Activated CD4-positive, alpha-beta T cell treated with anti-CD3 and anti-CD28 coated beads for 36 hours (primary cell): Measurements from ENCODE around the gene C12orf60. TPM values are rescaled to one million over a fixed set of nuclear protein-coding genes. Genes with fewer than 3 reads are reported as not detected.
A peak's percentile ranks its signal among the peaks of the same experiment; 100 is the strongest.

ENCODE experiments used
- ATAC-seq: fragments of 200-7000 bp; cut with Tn5 transposase; one replicate; pipeline ENCODE4 v1.10.0; 2021; ENCODE audit warnings: mild to moderate bottlenecking, moderate library complexity
- CTCF ChIA-PET: fragments of 350-600 bp; sonication (Branson Sonifier 250); formaldehyde crosslinking; loops from one replicate; lab custom pipeline; 2021; ENCODE audit warnings: antibody characterized with exemption; lab: Charles Lee
- POLR2A ChIA-PET: fragments of 350-600 bp; sonication (Branson Sonifier 250); formaldehyde crosslinking; loops from one replicate; lab custom pipeline; 2021; ENCODE audit warnings: antibody characterized with exemption, inconsistent platforms; lab: Charles Lee
- DNase-seq: peaks from one replicate; pipeline ENCODE4 v3.0.0-alpha.2; 2020
- H3K27ac Mint-ChIP-seq: one replicate; pipeline ENCODE4 v1.8.0; 2021; ENCODE audit warnings: mixed read lengths
- H3K27me3 Mint-ChIP-seq: one replicate; pipeline ENCODE4 v1.8.0; 2021; ENCODE audit warnings: mixed read lengths
- H3K36me3 Mint-ChIP-seq: one replicate; pipeline ENCODE4 v1.8.0; 2021; ENCODE audit warnings: low read depth, mixed read lengths
- H3K4me1 Mint-ChIP-seq: one replicate; pipeline ENCODE4 v1.8.0; 2021; ENCODE audit warnings: mixed read lengths
- H3K4me3 Mint-ChIP-seq: one replicate; pipeline ENCODE4 v1.8.0; 2021; ENCODE audit warnings: mild to moderate bottlenecking, moderate library complexity, mixed read lengths
- H3K9me3 Mint-ChIP-seq: one replicate; pipeline ENCODE4 v1.8.0; 2021; ENCODE audit warnings: low read depth, mixed read lengths
- intact Hi-C, 2 experiments: fragments of 100-400 bp; cut with DNase I in 1 of 2; cut with micrococcal nuclease in 1 of 2; formaldehyde crosslinking; loops; one replicate each; pipeline versions ENCODE4 v1.14.2 to v1.15.1; 2022 to 2024; cut with DNase I, micrococcal nuclease
- total RNA-seq, 2 experiments: library from RNA; stranded (reverse); gene quantifications; one replicate each; pipeline ENCODE4 v1.2.3, GENCODE V29; 2021

The C12orf60 gene
- total RNA-seq, 2 experiments from 2014 or later: 2.9 to 3.0 TPM

- no peak overlapping the region for H3K4me3 Mint-ChIP-seq
- peaks cover 33% of the 10 kb centered on the region for H3K4me1 Mint-ChIP-seq
- H3K9me3 Mint-ChIP-seq: no peaks in the 10 kb centered on the region
- CTCF ChIA-PET: interaction anchor here (0.7 to 5.6 kb wide), 6 partner anchors 20 to 134 kb away, joined by 3 to 38 read pairs (median 4); a partner anchor contains a TSS
- H3K27me3 Mint-ChIP-seq: no peaks in the 10 kb centered on the region
- POLR2A ChIA-PET: interaction anchor here (1.2 to 2.2 kb wide), 3 partner anchors 19 to 33 kb away, joined by 3 to 24 read pairs (median 16); a partner anchor contains a TSS
- DNase-seq (no peak), ATAC-seq (peak; percentile 1)
- no peak overlapping the region for H3K27ac Mint-ChIP-seq
- intact Hi-C loops: loop anchor here (1.0 to 10.0 kb wide), 9 partner anchors 29 to 1081 kb away; partner anchors contain the start of genes ARHGDIB (in 2 of the 2) and STRAP (in 2 of the 2)
- H3K36me3 Mint-ChIP-seq: peaks cover 13% of the 10 kb centered on the region
Observed at GRCh38 chr12:14803830-14804160, 325 bp downstream of the C12orf60 start.

DNA sequence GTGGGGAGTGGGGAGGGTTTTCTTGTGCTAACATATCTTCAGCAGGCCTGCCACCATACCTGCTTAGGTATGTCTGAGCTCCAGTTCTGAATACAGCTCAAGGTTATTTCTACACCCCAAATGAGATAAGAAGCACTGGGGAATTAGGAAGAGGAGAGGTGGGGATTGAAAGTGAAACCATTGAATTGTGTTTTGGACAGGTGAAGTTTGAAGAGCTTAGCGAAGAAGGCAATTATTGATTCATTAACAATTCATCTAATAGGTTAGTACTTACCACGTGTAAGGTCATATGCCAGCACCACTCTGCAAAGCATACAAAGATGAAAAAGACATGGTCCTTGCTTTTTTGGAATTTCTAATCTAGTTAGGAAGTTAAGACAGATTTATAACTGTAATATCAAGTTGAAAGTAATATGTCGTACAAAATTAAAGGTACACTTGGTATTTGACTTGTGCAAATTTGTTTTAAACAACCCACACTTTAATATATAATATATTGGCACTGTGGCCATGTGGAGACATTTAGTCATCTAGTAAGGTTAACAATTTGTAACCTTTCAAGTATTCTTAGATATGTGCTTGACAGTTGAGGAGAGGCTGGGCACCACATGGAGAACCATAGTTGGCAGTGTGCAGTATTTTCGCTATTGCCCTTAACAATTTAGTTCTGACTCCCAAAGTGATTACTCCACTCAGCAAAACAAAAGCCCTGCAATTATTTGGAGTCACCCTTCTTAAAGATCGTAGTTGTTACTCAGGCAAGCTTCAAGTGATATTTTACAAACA is 6.9 kb downstream of the C12orf60 start:
- Mint-ChIP-seq H3K4me1 (peaks cover 16% of the 10 kb centered on the region), H3K36me3 (no peaks in the 10 kb centered on the region), H3K27me3 (no peaks in the 10 kb centered on the region), H3K4me3 (no peak overlapping the region), H3K27ac (no peak overlapping the region), H3K9me3 (no peaks in the 10 kb centered on the region)
- DNase-seq (no peak), ATAC-seq (no peak)
- ChIA-PET CTCF (interaction anchor here (0.6 to 2.9 kb wide), 11 partner anchors 11 to 1688 kb away, joined by 3 to 15 read pairs (median 3); partner anchors contain the start of gene RERG), POLR2A (interaction anchor here (0.8 kb wide), 1 partner anchor 36 kb away, joined by 4 read pairs; a partner anchor contains a TSS)
- intact Hi-C loops: no loop called here

- ChIA-PET POLR2A (no interaction called here), CTCF (interaction anchor here (0.9 to 2.9 kb wide), 7 partner anchors 17 to 410 kb away, joined by 3 to 15 read pairs (median 3); partner anchors contain the start of gene RERG)
- DNase-seq: peak; percentile 18
- no peak for ATAC-seq
- intact Hi-C loops: no loop called here
- Mint-ChIP-seq H3K9me3 (no peaks in the 10 kb centered on the region), H3K4me3 (no peak overlapping the region), H3K27me3 (no peaks in the 10 kb centered on the region), H3K36me3 (no peaks in the 10 kb centered on the region), H3K4me1 (peaks cover 12% of the 10 kb centered on the region), H3K27ac (no peak overlapping the region)
Observed at GRCh38 chr12:14810953-14811483, 7.5 kb downstream of the C12orf60 start.

- Mint-ChIP-seq H3K4me1 (peaks cover 12% of the 10 kb centered on the region), H3K27ac (no peak overlapping the region), H3K4me3 (no peak overlapping the region), H3K36me3 (no peaks in the 10 kb centered on the region), H3K27me3 (no peaks in the 10 kb centered on the region), H3K9me3 (no peaks in the 10 kb centered on the region)
- no peak for DNase-seq
- ChIA-PET CTCF (interaction anchor here (0.9 to 2.9 kb wide), 5 partner anchors 17 to 410 kb away, joined by 3 to 15 read pairs (median 3); partner anchors contain the start of gene RERG), POLR2A (no interaction called here)
- intact Hi-C loops: no loop called here
- no peak for ATAC-seq
Observed at GRCh38 chr12:14811486-14811885, 8.0 kb downstream of the C12orf60 start.

DNA sequence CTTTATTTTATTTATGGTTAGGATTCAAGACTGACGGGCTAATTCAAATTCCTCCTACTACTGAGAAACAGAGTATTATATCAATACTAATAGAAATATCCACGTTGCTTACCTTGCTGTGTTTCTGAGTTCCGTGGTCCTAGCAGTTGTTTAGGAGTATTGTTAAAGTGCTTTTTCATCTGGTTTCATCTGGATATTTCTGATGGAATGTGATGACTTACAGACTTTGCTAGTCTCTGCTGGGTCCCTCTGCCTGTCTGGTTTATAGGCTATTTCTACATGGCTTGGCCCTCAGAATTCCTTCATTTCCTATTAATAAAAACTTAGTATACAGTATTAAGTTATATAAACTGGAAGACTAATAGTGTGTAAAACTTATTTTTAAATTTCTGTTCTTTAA is 10.5 kb downstream of the C12orf60 start, which contains the start of gene SMCO3:
SMCO3 (minus strand) TSS at position 169 of the 400 bp plus-strand sequence. CDS start 7,502 bp downstream, outside the sequence.
- H3K4me3 Mint-ChIP-seq: no peak within 1 kb of the TSS
- no peak for ATAC-seq
- POLR2A ChIA-PET: no interaction called here
- DNase-seq: no peak
- no peak within 1 kb of the TSS for H3K27ac Mint-ChIP-seq
- peaks cover 3% of the 10 kb centered on the region for H3K27me3 Mint-ChIP-seq
- intact Hi-C loops: no loop called here
- H3K9me3 Mint-ChIP-seq: no peaks in the 10 kb centered on the region
- CTCF ChIA-PET: interaction anchor here (0.8 to 1.4 kb wide), 2 partner anchors 9 to 14 kb away, joined by 3 to 4 read pairs; no protein-coding TSS in a partner anchor
- no peaks in the 10 kb centered on the region for H3K36me3 Mint-ChIP-seq
- peaks cover 12% of the 10 kb centered on the region for H3K4me1 Mint-ChIP-seq

DNA sequence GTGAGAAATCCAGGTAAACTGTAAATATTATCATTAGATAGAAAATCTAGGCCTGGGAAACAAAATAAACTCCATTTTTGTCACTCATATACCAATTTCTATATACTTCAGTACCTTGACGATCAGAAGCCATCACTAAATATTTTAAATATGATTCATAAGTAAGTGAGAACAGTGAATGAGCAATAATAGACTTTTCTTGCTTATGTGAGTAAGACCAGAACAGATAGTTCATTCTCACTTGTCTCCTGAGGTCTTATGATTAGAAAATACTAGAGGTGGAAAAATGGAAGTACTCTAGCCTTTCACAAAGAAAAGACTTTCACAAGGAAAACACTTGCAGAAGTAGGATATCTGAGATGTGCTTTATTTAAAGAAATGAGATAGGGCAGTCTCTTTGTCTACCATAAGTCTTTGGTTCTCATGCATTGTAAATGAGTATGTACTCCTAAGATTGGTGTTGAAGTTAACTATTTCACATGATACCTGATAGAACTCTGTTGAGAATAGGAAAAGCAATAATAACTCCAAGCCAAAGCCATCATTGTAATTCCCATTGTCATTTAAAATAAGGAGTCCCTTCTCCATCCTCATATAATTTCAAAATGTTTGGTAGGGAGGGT is 20.7 kb downstream of the C12orf60 start:
- Mint-ChIP-seq H3K36me3 (no peaks in the 10 kb centered on the region), H3K4me1 (peaks cover 23% of the 10 kb centered on the region), H3K9me3 (no peaks in the 10 kb centered on the region), H3K27me3 (no peaks in the 10 kb centered on the region), H3K4me3 (no peak overlapping the region), H3K27ac (no peak overlapping the region)
- intact Hi-C loops: loop anchor here in 1 of 2 experiments (2.0 kb wide), 1 partner anchor 53 kb away; a partner anchor contains a TSS
- CTCF ChIA-PET: interaction anchor here (0.8 to 1.1 kb wide), 2 partner anchors 21 to 244 kb away, joined by 3 read pairs; no protein-coding TSS in a partner anchor
- POLR2A ChIA-PET: no interaction called here
- DNase-seq: no peak
- ATAC-seq: peak; percentile 90

DNA sequence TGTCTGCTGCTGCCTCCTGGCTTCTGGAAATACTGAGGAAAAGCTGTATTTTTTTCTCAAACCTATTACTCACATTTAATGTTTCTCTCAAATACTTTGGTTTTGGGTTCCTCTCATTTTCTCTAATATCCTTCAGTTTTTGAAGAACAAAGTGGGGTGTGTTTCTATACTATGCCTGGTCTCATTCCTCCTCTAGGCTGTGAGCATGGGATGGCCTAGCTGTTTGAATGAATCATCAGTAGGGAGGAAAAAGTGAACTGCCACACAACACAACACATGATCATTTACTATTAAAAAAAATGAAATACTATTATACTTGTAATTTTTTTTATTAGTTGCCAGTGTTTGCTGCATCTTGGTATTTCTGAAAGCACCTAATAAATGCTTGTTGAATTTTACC is 21.8 kb downstream of the C12orf60 start:
- intact Hi-C loops: loop anchor here in 1 of 2 experiments (2.0 kb wide), 1 partner anchor 54 kb away; a partner anchor contains a TSS
- ChIA-PET CTCF (interaction anchor here (0.7 kb wide), 1 partner anchor 50 kb away, joined by 3 read pairs; no protein-coding TSS in a partner anchor), POLR2A (no interaction called here)
- no peaks in the 10 kb centered on the region for H3K9me3 Mint-ChIP-seq
- DNase-seq (no peak), ATAC-seq (no peak)
- H3K4me3 Mint-ChIP-seq: no peak overlapping the region
- no peaks in the 10 kb centered on the region for H3K27me3 Mint-ChIP-seq
- H3K36me3 Mint-ChIP-seq: no peaks in the 10 kb centered on the region
- no peak overlapping the region for H3K27ac Mint-ChIP-seq
- peaks cover 23% of the 10 kb centered on the region for H3K4me1 Mint-ChIP-seq

- Mint-ChIP-seq H3K4me1 (peaks cover 23% of the 10 kb centered on the region), H3K27me3 (no peaks in the 10 kb centered on the region), H3K27ac (no peak overlapping the region), H3K4me3 (no peak overlapping the region), H3K9me3 (no peaks in the 10 kb centered on the region), H3K36me3 (no peaks in the 10 kb centered on the region)
- intact Hi-C loops: no loop called here
- DNase-seq (no peak), ATAC-seq (no peak)
- CTCF ChIA-PET: interaction anchor here (0.6 kb wide), 1 partner anchor 167 kb away, joined by 3 read pairs; no protein-coding TSS in a partner anchor
- POLR2A ChIA-PET: no interaction called here
Observed at GRCh38 chr12:14826491-14826890, 23.0 kb downstream of the C12orf60 start.

DNA sequence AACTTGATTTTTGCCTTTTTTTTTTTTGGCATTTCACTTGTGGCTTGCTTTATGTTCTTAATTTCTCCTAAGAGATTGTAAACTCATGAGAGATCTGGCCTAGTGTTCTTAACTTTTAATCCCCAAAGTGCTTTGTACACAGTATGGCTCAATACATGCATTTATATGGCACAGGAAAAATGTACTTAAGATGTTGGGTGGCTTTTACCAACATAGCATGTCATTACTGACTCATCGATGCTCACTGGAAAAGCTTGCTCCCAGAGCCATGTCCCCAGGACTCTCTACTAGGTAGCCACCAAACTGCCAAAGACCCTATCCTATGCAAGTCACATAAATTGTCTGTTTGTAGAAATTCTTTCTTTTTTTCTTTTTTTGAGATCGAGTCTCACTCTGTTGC is 23.6 kb downstream of the C12orf60 start:
- Mint-ChIP-seq H3K9me3 (no peaks in the 10 kb centered on the region), H3K27ac (no peak overlapping the region), H3K4me3 (no peak overlapping the region), H3K36me3 (no peaks in the 10 kb centered on the region), H3K27me3 (no peaks in the 10 kb centered on the region), H3K4me1 (peaks cover 23% of the 10 kb centered on the region)
- POLR2A ChIA-PET: no interaction called here
- intact Hi-C loops: no loop called here
- CTCF ChIA-PET: interaction anchor here (0.6 kb wide), 1 partner anchor 167 kb away, joined by 3 read pairs; no protein-coding TSS in a partner anchor
- DNase-seq (no peak), ATAC-seq (no peak)

- ATAC-seq: peak; percentile 60
- intact Hi-C loops: no loop called here
- CTCF ChIA-PET: interaction anchor here (0.6 to 1.7 kb wide), 7 partner anchors 10 to 392 kb away, joined by 3 to 5 read pairs (median 4); partner anchors contain the start of genes RERG and SMCO3
Observed at GRCh38 chr12:14828892-14829291, 25.4 kb downstream of the C12orf60 start.

DNA sequence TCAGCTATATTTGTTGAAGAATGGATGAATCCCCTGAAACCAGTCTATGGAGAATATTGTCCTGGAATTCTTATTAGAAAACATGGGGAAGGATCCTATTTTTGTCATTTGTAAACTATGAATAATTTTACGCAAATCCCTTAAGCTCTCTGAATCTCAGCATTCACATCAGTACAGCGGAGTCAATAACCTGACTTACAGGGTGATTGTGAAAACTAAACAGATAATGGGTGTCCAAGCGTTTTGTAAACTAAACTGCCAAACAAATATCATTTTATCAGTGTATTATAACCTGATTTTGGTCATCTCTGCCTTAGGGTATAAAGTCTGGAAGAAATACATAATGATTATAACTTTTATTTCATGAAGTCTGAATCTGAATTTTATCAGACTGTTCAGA is 29.9 kb downstream of the C12orf60 start:
- ATAC-seq (no peak), DNase-seq (no peak)
- ChIA-PET POLR2A (no interaction called here), CTCF (interaction anchor here (0.9 kb wide), 1 partner anchor 11 kb away, joined by 3 read pairs; no protein-coding TSS in a partner anchor)
- H3K27me3 Mint-ChIP-seq: peaks cover 15% of the 10 kb centered on the region
- H3K4me1 Mint-ChIP-seq: no peaks in the 10 kb centered on the region
- H3K4me3 Mint-ChIP-seq: no peak overlapping the region
- intact Hi-C loops: no loop called here
- H3K36me3 Mint-ChIP-seq: no peaks in the 10 kb centered on the region
- no peaks in the 10 kb centered on the region for H3K9me3 Mint-ChIP-seq
- H3K27ac Mint-ChIP-seq: no peak overlapping the region

More at GRCh38 chr12:14828892-14829291, 25.4 kb downstream of the C12orf60 start:
- Mint-ChIP-seq H3K27ac (no peak overlapping the region), H3K36me3 (no peaks in the 10 kb centered on the region), H3K9me3 (no peaks in the 10 kb centered on the region), H3K4me3 (no peak overlapping the region), H3K27me3 (peaks cover 5% of the 10 kb centered on the region), H3K4me1 (peaks cover 14% of the 10 kb centered on the region)
- POLR2A ChIA-PET: no interaction called here
- DNase-seq: peak; percentile 13
